Naive thymus-derived CD4-positive, alpha-beta T cell (primary cell): Measurements from ENCODE around the gene MLXIPL. TPM values are rescaled to one million over a fixed set of nuclear protein-coding genes. Genes with fewer than 3 reads are reported as not detected.
A peak's percentile ranks its signal among the peaks of the same experiment; 100 is the strongest.
"Not testable (repeated sequence)": the region's sequence is repeated elsewhere in the genome, so short reads cannot be mapped to it uniquely, and the experiment has no call there.

Experiments used
- ATAC-seq: fragments of 150-1000 bp; cut with Tn5 transposase; 2 replicates; pipeline ENCODE4 v1.10.0; 2021; ENCODE audit warnings: mild to moderate bottlenecking, moderate library complexity
- CTCF ChIA-PET: fragments of 350-600 bp; sonication (Branson Sonifier 250); formaldehyde crosslinking; loops from one replicate; lab custom pipeline; 2021; ENCODE audit warnings: antibody characterized with exemption; lab: Charles Lee
- POLR2A ChIA-PET: fragments of 350-600 bp; sonication (Branson Sonifier 250); formaldehyde crosslinking; loops from one replicate; lab custom pipeline; 2021; ENCODE audit warnings: antibody characterized with exemption, inconsistent platforms; lab: Charles Lee
- DNase-seq, 9 donors: peaks; one replicate each; pipeline versions ENCODE4 v3.0.0 to v3.0.0-alpha.2; 2020 to 2022; ENCODE audit warnings: mixed read lengths in 1 of 9
- H3K27ac ChIP-seq: one replicate; pipeline ENCODE4 v1.7.0; 2013; ENCODE audit warnings: mild to moderate bottlenecking, low read depth, low read length, moderate library complexity
- H3K27me3 ChIP-seq, 2 donors: one replicate each; pipeline ENCODE4 v1.7.0; 2013; ENCODE audit warnings: low read length in 2 of 2, mild to moderate bottlenecking in 2 of 2, moderate library complexity in 2 of 2; ENCODE audit not compliant: control insufficient read depth in 2 of 2, insufficient read depth in 2 of 2
- H3K36me3 ChIP-seq, 3 experiments: 1 replicate in 2 of 3; 2 replicates in 1 of 3; pipeline ENCODE4 v1.7.0; 2013; ENCODE audit warnings: low read length in 3 of 3, mild to moderate bottlenecking in 3 of 3, moderate library complexity in 1 of 3; ENCODE audit not compliant: insufficient read depth in 3 of 3, control insufficient read depth in 2 of 3
- H3K4me1 ChIP-seq, 2 donors: one replicate each; pipeline ENCODE4 v1.7.0; 2013; ENCODE audit warnings: low read length in 2 of 2, mild to moderate bottlenecking in 2 of 2, moderate library complexity in 1 of 2; ENCODE audit not compliant: control insufficient read depth in 2 of 2, insufficient read depth in 2 of 2
- H3K4me3 ChIP-seq: 2 replicates; pipeline ENCODE4 v1.7.0; 2013; ENCODE audit warnings: mild to moderate bottlenecking, low read length
- H3K9me3 ChIP-seq, 3 experiments: 1 replicate in 2 of 3; 2 replicates in 1 of 3; pipeline ENCODE4 v1.7.0; 2013; ENCODE audit warnings: low read length in 3 of 3; ENCODE audit not compliant: control insufficient read depth in 2 of 3
- H3K27ac Mint-ChIP-seq, 9 donors: one replicate each; pipeline ENCODE4 v1.8.0; 2020 to 2022; ENCODE audit warnings: mixed read lengths in 9 of 9, mild to moderate bottlenecking in 8 of 9, moderate library complexity in 5 of 9, inconsistent platforms in 2 of 9
- H3K27me3 Mint-ChIP-seq, 5 donors: one replicate each; pipeline ENCODE4 v1.8.0; 2021 to 2022; ENCODE audit warnings: mixed read lengths in 5 of 5, mild to moderate bottlenecking in 1 of 5
- H3K36me3 Mint-ChIP-seq, 5 donors: one replicate each; pipeline ENCODE4 v1.8.0; 2020 to 2022; ENCODE audit warnings: mixed read lengths in 5 of 5, mild to moderate bottlenecking in 3 of 5, inconsistent platforms in 1 of 5
- H3K4me1 Mint-ChIP-seq, 7 donors: one replicate each; pipeline ENCODE4 v1.8.0; 2020 to 2022; ENCODE audit warnings: mixed read lengths in 7 of 7, mild to moderate bottlenecking in 3 of 7, inconsistent platforms in 1 of 7
- H3K4me3 Mint-ChIP-seq, 10 donors: one replicate each; pipeline ENCODE4 v1.8.0; 2020 to 2022; ENCODE audit warnings: mild to moderate bottlenecking in 10 of 10, mixed read lengths in 10 of 10, moderate library complexity in 6 of 10, inconsistent platforms in 2 of 10
- H3K9me3 Mint-ChIP-seq, 11 donors: one replicate each; pipeline ENCODE4 v1.8.0; 2020 to 2022; ENCODE audit warnings: mixed read lengths in 11 of 11, mild to moderate bottlenecking in 4 of 11, inconsistent platforms in 1 of 11, moderate library complexity in 1 of 11
- intact Hi-C, 2 donors: fragments of 100-400 bp; cut with micrococcal nuclease; formaldehyde crosslinking; loops; one replicate each; pipeline ENCODE4 v1.15.1; 2023
- polyA plus RNA-seq, 2 donors: library from polyadenylated mRNA; unstranded; fragments of 300-500 nt; fragmentation: Illumina TruSeq; gene quantifications; one replicate each; pipeline ENCODE4 v1.2.3, GENCODE V29; 2021
- total RNA-seq, 6 experiments: library from RNA in 5 of 6; stranded (reverse) in 5 of 6; gene quantifications; 1 replicate in 5 of 6; 2 replicates in 1 of 6; pipeline ENCODE4 v1.2.3 and lab custom pipeline; 2021 to 2026

Gene MLXIPL
- total and polyA plus RNA-seq, 7 experiments from 2014 or later: not detected

DNA sequence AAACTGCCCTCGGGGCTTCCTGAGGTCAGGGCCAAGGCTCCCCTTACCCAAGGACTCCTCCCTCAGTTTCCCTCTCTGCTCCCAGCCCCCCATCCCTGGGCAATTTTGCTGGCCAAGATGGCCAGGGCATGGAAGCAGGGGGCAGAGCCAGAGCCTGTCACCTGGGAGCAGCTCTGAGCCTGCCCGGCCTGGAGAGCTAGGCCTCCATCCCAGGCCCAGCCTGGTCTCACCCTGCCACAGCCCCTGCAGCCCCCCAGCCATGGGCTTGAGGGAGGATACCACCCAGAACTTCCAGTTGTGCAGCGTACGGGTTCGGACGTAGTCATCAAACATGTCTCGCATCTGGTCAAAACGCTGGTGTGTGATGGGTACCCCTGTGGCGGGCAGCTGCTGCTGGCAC, 29.0 kb downstream of the MLXIPL start:
- CTCF ChIA-PET: interaction anchor here (0.6 to 1.0 kb wide), 2 partner anchors 10 to 140 kb away, joined by 3 to 4 read pairs; no protein-coding TSS in a partner anchor

DNA sequence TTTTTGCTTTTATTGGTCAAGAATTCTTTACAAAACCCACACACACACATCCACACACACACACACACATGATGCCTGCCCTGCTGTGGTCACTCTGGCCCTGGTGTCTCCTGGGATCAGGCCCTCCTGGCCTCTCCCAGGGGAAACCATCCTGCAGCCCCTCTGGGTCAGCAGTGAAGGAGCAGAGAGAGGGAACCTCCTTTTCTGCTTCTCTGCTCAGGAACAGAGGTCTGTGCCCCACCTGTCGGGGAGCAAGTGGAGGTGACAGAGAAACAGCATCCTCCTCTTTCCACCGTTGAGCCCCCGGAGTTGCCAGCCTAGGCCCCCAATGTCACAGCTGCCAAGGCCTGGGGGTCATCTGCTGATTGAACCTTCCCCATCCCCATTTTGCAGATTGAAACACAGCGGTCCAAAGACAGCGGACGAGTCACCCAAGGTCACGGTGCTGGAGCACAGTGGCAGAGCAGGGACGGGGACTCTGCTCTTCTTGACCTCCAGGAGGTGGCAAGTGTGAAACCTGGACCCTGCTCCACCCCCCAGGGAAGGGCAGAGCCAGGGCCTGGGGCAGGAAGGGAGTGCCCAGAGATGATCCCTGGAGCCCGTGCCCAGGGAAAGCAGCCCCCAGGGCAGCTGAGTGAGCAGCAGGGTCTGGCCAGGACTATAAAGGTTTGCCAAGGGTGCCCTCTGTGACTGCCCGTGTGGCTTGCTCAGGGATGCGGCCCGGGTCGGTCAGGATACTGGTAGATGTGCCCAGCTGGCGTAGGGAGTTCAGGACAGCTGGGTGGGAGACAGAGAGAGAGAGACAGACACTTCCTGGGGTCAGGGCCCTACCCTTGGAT, 30.9 kb downstream of the MLXIPL start:
- no peaks in the 10 kb centered on the region for H3K9me3 ChIP-seq
- no peak overlapping the region for H3K27ac ChIP-seq
- H3K27ac Mint-ChIP-seq: no peak overlapping the region
- intact Hi-C loops: no loop called here
- H3K27me3 Mint-ChIP-seq: peaks cover 7 to 12% (median 8%) of the 10 kb centered on the region in 5 donors
- no peak for ATAC-seq
- no peak overlapping the region for H3K4me3 ChIP-seq
- H3K36me3 ChIP-seq: no peaks in the 10 kb centered on the region
- H3K27me3 ChIP-seq: no peaks in the 10 kb centered on the region
- no peaks in the 10 kb centered on the region for H3K4me1 Mint-ChIP-seq
- ChIA-PET POLR2A (no interaction called here), CTCF (no interaction called here)
- no peak for DNase-seq
- peaks cover 0 to 7% (median 0%) of the 10 kb centered on the region in 5 donors for H3K36me3 Mint-ChIP-seq
- no peak overlapping the region for H3K4me3 Mint-ChIP-seq
- H3K4me1 ChIP-seq: no peaks in the 10 kb centered on the region
- peaks cover 0 to 1% (median 0%) of the 10 kb centered on the region in 11 donors for H3K9me3 Mint-ChIP-seq

More for the DNA sequence above, 29.0 kb downstream of the MLXIPL start:
- Mint-ChIP-seq H3K4me3 (no peak overlapping the region), H3K4me1 (peaks cover 0 to 1% (median 0%) of the 10 kb centered on the region in 7 donors), H3K27ac (no peak overlapping the region), H3K9me3 (peaks cover 0 to 1% (median 0%) of the 10 kb centered on the region in 11 donors), H3K36me3 (peaks cover 0 to 7% (median 0%) of the 10 kb centered on the region in 5 donors), H3K27me3 (peaks cover 8 to 20% (median 9%) of the 10 kb centered on the region in 5 donors)
- DNase-seq: no peak
- Histone ChIP-seq H3K9me3 (no peaks in the 10 kb centered on the region), H3K4me1 (no peaks in the 10 kb centered on the region), H3K27ac (no peak overlapping the region), H3K36me3 (no peaks in the 10 kb centered on the region), H3K4me3 (no peak overlapping the region), H3K27me3 (no peaks in the 10 kb centered on the region)
- ATAC-seq: no peak
- intact Hi-C loops: no loop called here
- POLR2A ChIA-PET: no interaction called here

DNA sequence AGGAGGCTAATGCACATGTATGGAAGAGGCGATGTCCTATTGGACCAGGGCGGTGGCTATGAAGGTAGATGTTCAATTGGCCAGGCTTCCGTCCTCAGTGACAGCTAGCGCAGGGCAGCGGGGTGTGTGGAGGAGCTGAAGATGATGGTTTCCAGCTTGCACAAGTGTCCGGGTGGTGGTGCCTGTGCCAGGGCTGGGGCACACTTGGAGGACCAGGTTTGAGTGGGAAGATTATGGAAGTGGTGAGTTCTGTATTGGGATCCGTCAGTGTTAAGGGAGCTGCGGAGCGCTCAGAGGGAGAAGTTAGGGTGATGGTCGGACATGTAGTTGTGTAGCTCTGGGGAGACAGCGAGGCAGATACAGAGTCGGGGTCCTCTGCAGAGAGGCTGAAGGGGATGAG, 37.4 kb downstream of the MLXIPL start:
- ChIA-PET CTCF (interaction anchor here (0.7 to 1.3 kb wide), 2 partner anchors 18 to 138 kb away, joined by 3 read pairs; no protein-coding TSS in a partner anchor), POLR2A (interaction anchor here (0.5 to 1.8 kb wide), 3 partner anchors 8 to 30 kb away, joined by 3 to 6 read pairs (median 4); partner anchors contain the start of genes BCL7B and TBL2)
- Mint-ChIP-seq H3K4me1 (peaks cover 4 to 11% (median 6%) of the 10 kb centered on the region in 7 donors), H3K27me3 (no peaks in the 10 kb centered on the region), H3K4me3 (no peak overlapping the region), H3K36me3 (no peaks in the 10 kb centered on the region), H3K9me3 (no peaks in the 10 kb centered on the region), H3K27ac (no peak overlapping the region)
- Histone ChIP-seq H3K4me3 (no peak overlapping the region), H3K27me3 (no peaks in the 10 kb centered on the region), H3K4me1 (no peaks in the 10 kb centered on the region), H3K27ac (no peak overlapping the region), H3K9me3 (no peaks in the 10 kb centered on the region), H3K36me3 (no peaks in the 10 kb centered on the region)
- DNase-seq (no peak), ATAC-seq (no peak)
- intact Hi-C loops: no loop called here

DNA sequence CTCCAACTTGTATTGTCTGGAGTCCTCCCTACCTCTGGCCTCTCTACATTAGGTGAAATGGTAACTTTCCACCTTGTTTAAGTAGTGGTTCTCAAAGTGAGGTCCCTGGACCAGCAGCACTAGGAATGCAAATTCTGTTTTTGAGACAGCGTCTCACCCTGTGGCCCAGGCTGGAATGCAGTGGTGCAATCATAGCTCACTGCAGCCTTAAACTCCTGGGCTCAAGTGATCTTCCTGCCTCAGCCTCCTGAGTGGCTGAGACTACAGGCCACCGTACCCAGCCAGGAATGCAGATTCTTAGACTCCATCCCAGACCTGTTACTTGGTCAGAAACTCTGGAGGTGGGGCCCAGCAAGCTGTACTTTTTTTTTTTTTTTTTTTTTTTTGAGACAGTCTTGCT, 39.1 kb downstream of the MLXIPL start:
- DNase-seq (no peak), ATAC-seq (no peak)
- no peaks in the 10 kb centered on the region for H3K9me3 ChIP-seq
- Mint-ChIP-seq H3K27me3 (no peaks in the 10 kb centered on the region), H3K4me1 (peaks cover 4 to 11% (median 6%) of the 10 kb centered on the region in 7 donors), H3K9me3 (no peaks in the 10 kb centered on the region), H3K27ac (no peak overlapping the region), H3K36me3 (no peaks in the 10 kb centered on the region), H3K4me3 (no peak overlapping the region)
- H3K27me3 ChIP-seq: no peaks in the 10 kb centered on the region
- no peaks in the 10 kb centered on the region for H3K4me1 ChIP-seq
- intact Hi-C loops: no loop called here
- no peak overlapping the region for H3K27ac ChIP-seq
- H3K36me3 ChIP-seq: no peaks in the 10 kb centered on the region
- H3K4me3 ChIP-seq: no peak overlapping the region
- POLR2A ChIA-PET: interaction anchor here (0.6 to 0.7 kb wide), 2 partner anchors 10 to 233 kb away, joined by 3 to 4 read pairs; no protein-coding TSS in a partner anchor
- CTCF ChIA-PET: interaction anchor here (0.7 kb wide), 1 partner anchor 132 kb away, joined by 3 read pairs; no protein-coding TSS in a partner anchor

DNA sequence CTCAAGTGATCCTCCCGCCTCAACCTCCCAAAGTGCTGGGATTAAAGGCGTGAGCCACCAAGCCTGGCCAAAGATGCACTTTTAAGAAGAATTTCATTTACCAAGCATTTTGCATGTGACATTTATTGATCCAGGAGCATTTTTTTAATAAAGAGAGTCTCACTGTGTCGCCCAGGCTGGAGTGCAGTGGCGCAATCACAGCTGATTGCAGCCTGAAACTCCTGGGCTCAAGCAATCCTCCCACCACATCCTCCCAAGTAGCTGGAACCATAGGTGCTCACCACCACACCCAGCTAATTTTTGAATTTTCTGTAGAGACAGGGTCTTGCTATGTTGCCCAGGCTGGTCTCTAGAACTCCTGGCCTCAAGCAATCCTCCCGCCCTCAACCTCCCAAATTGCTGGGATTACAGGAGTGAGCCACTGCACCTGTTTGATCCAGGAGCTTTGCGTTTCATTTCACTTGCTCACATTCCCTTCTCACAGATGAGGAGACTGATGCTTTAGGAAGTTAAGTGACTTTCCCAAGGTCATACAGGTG, 41.6 kb downstream of the MLXIPL start:
- ATAC-seq (no peak), DNase-seq (no peak)
- Histone ChIP-seq H3K27me3 (no peaks in the 10 kb centered on the region), H3K36me3 (peaks cover 0 to 4% (median 0%) of the 10 kb centered on the region in 3 experiments), H3K9me3 (no peaks in the 10 kb centered on the region), H3K4me3 (no peak overlapping the region), H3K4me1 (peaks cover under 1 to 1% of the 10 kb centered on the region in 2 donors), H3K27ac (no peak overlapping the region)
- Mint-ChIP-seq H3K9me3 (no peaks in the 10 kb centered on the region), H3K36me3 (peaks cover 0 to 1% (median 0%) of the 10 kb centered on the region in 5 donors), H3K27me3 (no peaks in the 10 kb centered on the region), H3K4me3 (no peak overlapping the region), H3K27ac (no peak overlapping the region), H3K4me1 (peaks cover 13 to 20% (median 16%) of the 10 kb centered on the region in 7 donors)
- POLR2A ChIA-PET: no interaction called here
- intact Hi-C loops: no loop called here
- CTCF ChIA-PET: no interaction called here

DNA sequence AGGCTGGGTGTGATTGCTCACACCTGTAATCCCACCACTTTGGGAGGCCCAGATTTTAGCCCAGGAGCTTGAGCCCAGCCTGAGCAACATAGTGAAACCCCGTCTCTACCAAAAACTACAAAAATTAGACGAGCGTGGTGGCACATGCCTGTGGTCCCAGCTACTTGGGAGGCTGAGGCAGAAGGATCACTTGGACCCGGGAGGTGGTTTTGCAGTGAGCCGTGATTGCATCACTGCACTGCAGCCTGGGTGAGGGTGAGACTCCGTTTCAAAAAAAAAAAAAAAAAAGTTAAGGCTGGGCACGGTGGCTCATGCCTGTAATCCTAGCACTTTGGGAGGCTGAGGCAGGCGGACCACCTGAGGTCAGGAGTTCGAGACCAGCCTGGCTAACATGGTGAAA, 43.3 kb downstream of the MLXIPL start:
- CTCF ChIA-PET, H3K27me3 Mint-ChIP-seq, ATAC-seq: not testable (repeated sequence)

More for the DNA sequence above, 43.3 kb downstream of the MLXIPL start:
- H3K36me3 ChIP-seq, H3K36me3 Mint-ChIP-seq, H3K27ac ChIP-seq, H3K9me3 Mint-ChIP-seq, DNase-seq, H3K4me3 ChIP-seq, intact Hi-C loops, POLR2A ChIA-PET, H3K27me3 ChIP-seq, H3K4me3 Mint-ChIP-seq, H3K9me3 ChIP-seq: not testable (repeated sequence)
- peaks cover 14 to 32% (median 25%) of the 10 kb centered on the region in 7 donors for H3K4me1 Mint-ChIP-seq
- H3K27ac Mint-ChIP-seq: peak overlapping the region in 1 of 9 donors; percentile 12
- H3K4me1 ChIP-seq: peaks cover 13 to 14% of the 10 kb centered on the region in 2 donors
